ENCODE measurements around the gene SAV1. TPM values are rescaled to one million over a fixed set of nuclear protein-coding genes. Genes with fewer than 3 reads are reported as not detected.

Gene SAV1
- total RNA-seq, 2 donors from 2014 or later: 23.4 to 27.0 TPM

GRCh38 chr14:50615552-50615951 lies 52.6 kb downstream of the SAV1 start:
- intact Hi-C loops (cut with DNase I): loop anchor here in 1 of 2 donors (5.0 kb wide), 1 partner anchor 102 kb away; no protein-coding TSS in a partner anchor
- no peak for DNase-seq
- no peak for ATAC-seq

GRCh38 chr14:50615056-50615455 lies 53.0 kb downstream of the SAV1 start:
- intact Hi-C loops (cut with DNase I): loop anchor here in 1 of 2 donors (5.0 kb wide), 1 partner anchor 102 kb away; no protein-coding TSS in a partner anchor

GRCh38 chr14:50612806-50613205 lies 55.3 kb downstream of the SAV1 start:
- intact Hi-C loops (cut with DNase I): no loop called here
- no peak for DNase-seq

More at GRCh38 chr14:50615056-50615455, 53.0 kb downstream of the SAV1 start:
- ATAC-seq: no peak
- DNase-seq: no peak

GRCh38 chr14:50610465-50610864 lies 57.6 kb downstream of the SAV1 start:
- DNase-seq (no peak), ATAC-seq (no peak)
- intact Hi-C loops (cut with DNase I): no loop called here

More at GRCh38 chr14:50612806-50613205, 55.3 kb downstream of the SAV1 start:
- no peak for ATAC-seq

- ATAC-seq: no peak
- intact Hi-C loops (cut with DNase I): loop anchor here in 1 of 2 donors (10.0 kb wide), 1 partner anchor 246 kb away; no protein-coding TSS in a partner anchor
- no peak for DNase-seq
These were observed 59.7 kb downstream of the SAV1 start for GRCh38 chr14:50608302-50608851.

- DNase-seq (no peak), ATAC-seq (no peak)
- intact Hi-C loops (cut with DNase I): loop anchor here in 1 of 2 donors (10.0 kb wide), 1 partner anchor 247 kb away; no protein-coding TSS in a partner anchor
These were observed 60.3 kb downstream of the SAV1 start for GRCh38 chr14:50607761-50608160.

GRCh38 chr14:50607181-50607580 lies 60.9 kb downstream of the SAV1 start:
- intact Hi-C loops (cut with DNase I): loop anchor here in 1 of 2 donors (10.0 kb wide), 1 partner anchor 248 kb away; no protein-coding TSS in a partner anchor
- ATAC-seq: no peak
- no peak for DNase-seq

- ATAC-seq: no peak
- intact Hi-C loops (cut with DNase I): loop anchor here in 1 of 2 donors (10.0 kb wide), 1 partner anchor 248 kb away; no protein-coding TSS in a partner anchor
- no peak for DNase-seq
These were observed 61.6 kb downstream of the SAV1 start for GRCh38 chr14:50606468-50606867.

- intact Hi-C loops (cut with DNase I): loop anchor here in 1 of 2 donors (10.0 kb wide), 1 partner anchor 249 kb away; no protein-coding TSS in a partner anchor
- no peak for ATAC-seq
- DNase-seq: no peak
These were observed 62.3 kb downstream of the SAV1 start for GRCh38 chr14:50605766-50606165.

- DNase-seq: no peak
- ATAC-seq: no peak
- intact Hi-C loops (cut with DNase I): loop anchor here in 1 of 2 donors (10.0 kb wide), 1 partner anchor 251 kb away; no protein-coding TSS in a partner anchor
These were observed 64.5 kb downstream of the SAV1 start for GRCh38 chr14:50603565-50603964.

GRCh38 chr14:50602035-50602434 lies 66.1 kb downstream of the SAV1 start:
- DNase-seq: no peak
- no peak for ATAC-seq
- intact Hi-C loops (cut with DNase I): loop anchor here in 1 of 2 donors (10.0 kb wide), 1 partner anchor 253 kb away; no protein-coding TSS in a partner anchor

GRCh38 chr14:50601394-50601793 lies 66.7 kb downstream of the SAV1 start:
- ATAC-seq (no peak), DNase-seq (no peak)
- intact Hi-C loops (cut with DNase I): loop anchor here in 1 of 2 donors (10.0 kb wide), 1 partner anchor 253 kb away; no protein-coding TSS in a partner anchor

- DNase-seq (no peak), ATAC-seq (peak; percentile 74 to 77)
- intact Hi-C loops (cut with DNase I): loop anchor here in 1 of 2 donors (10.0 kb wide), 1 partner anchor 254 kb away; no protein-coding TSS in a partner anchor
These were observed 67.3 kb downstream of the SAV1 start for GRCh38 chr14:50600849-50601248.

- no peak for DNase-seq
- ATAC-seq: peak; percentile 30 to 45
- intact Hi-C loops (cut with DNase I): loop anchor here (5.0 to 10.0 kb wide), 2 partner anchors 255 to 262 kb away; no protein-coding TSS in a partner anchor
These were observed 68.2 kb downstream of the SAV1 start for GRCh38 chr14:50599700-50600444.

GRCh38 chr14:50598765-50599164 lies 69.3 kb downstream of the SAV1 start:
- DNase-seq: no peak
- no peak for ATAC-seq
- intact Hi-C loops (cut with DNase I): loop anchor here in 1 of 2 donors (5.0 kb wide), 1 partner anchor 264 kb away; no protein-coding TSS in a partner anchor

GRCh38 chr14:50594577-50595316 lies 73.4 kb downstream of the SAV1 start:
- no peak for ATAC-seq
- DNase-seq: no peak
- intact Hi-C loops (cut with DNase I): loop anchor here in 1 of 2 donors (5.0 kb wide), 1 partner anchor 268 kb away; no protein-coding TSS in a partner anchor

GRCh38 chr14:50590464-50590863 lies 77.6 kb downstream of the SAV1 start:
- ATAC-seq (no peak), DNase-seq (no peak)
- intact Hi-C loops (cut with DNase I): no loop called here
